Tibial artery (tissue), 4 donors: ENCODE measurements around the gene IQGAP2.

Source experiments
- DNase-seq, 2 donors: peaks; one replicate each; pipeline ENCODE4 v3.0.0-alpha.2; 2019
- H3K27ac ChIP-seq, 2 donors: fragments of 200-600 bp; sonication (generic) in 1 of 2; 1 replicate in 1 of 2; 2 replicates in 1 of 2; pipeline ENCODE4 v1.5.1; 2018 to 2019; ENCODE audit warnings: mild to moderate bottlenecking in 1 of 2
- H3K27me3 ChIP-seq, 2 donors: fragments of 200-600 bp; sonication (generic) in 1 of 2; one replicate each; pipeline versions ENCODE4 v1.5.1 to v1.6.0; 2016 to 2019
- H3K36me3 ChIP-seq, 3 donors: fragments of 200-600 bp; sonication (generic) in 2 of 3; one replicate each; pipeline ENCODE4 v1.5.1; 2016 to 2019; ENCODE audit warnings: mild to moderate bottlenecking in 2 of 3
- H3K4me1 ChIP-seq, 4 donors: fragments of 200-600 bp; sonication (generic) in 2 of 4; 1 replicate in 3 of 4; 2 replicates in 1 of 4; pipeline ENCODE4 v1.5.1; 2016 to 2019
- H3K4me3 ChIP-seq, 2 donors: fragments of 200-600 bp; sonication (generic) in 1 of 2; 1 replicate in 1 of 2; 2 replicates in 1 of 2; pipeline ENCODE4 v1.5.1; 2018 to 2019; ENCODE audit warnings: mild to moderate bottlenecking in 2 of 2
- H3K9me3 ChIP-seq, 3 donors: fragments of 200-600 bp; sonication (generic) in 1 of 3; one replicate each; pipeline ENCODE4 v1.5.1; 2016 to 2019
- CTCF ChIP-seq, 2 experiments: fragments of 200-600 bp in 1 of 2; fragments of 450-650 bp in 1 of 2; IDR thresholded peaks; one replicate each; pipeline ENCODE4 v1.5.1; 2017 to 2019; ENCODE audit warnings: antibody characterized with exemption in 2 of 2, mild to moderate bottlenecking in 1 of 2, moderate library complexity in 1 of 2
- intact Hi-C: fragments of 100-400 bp; cut with DNase I; formaldehyde crosslinking; loops from one replicate; pipeline ENCODE4 v1.15.0; 2023; ENCODE audit warnings: low total_unique reads

Gene IQGAP2

GRCh38 chr5:76499507-76500161 is 96.5 kb downstream of the IQGAP2 start:
- DNase-seq: no peak
- Histone ChIP-seq H3K27me3 (no peaks in the 10 kb centered on the region), H3K9me3 (no peaks in the 10 kb centered on the region), H3K36me3 (no peaks in the 10 kb centered on the region), H3K4me1 (no peaks in the 10 kb centered on the region), H3K4me3 (no peak overlapping the region), H3K27ac (no peak overlapping the region)
- intact Hi-C loops: no loop called here
- no peak for TF ChIP-seq CTCF (IDR thresholded peaks at IDR 0.05)

- TF ChIP-seq CTCF (IDR thresholded peaks at IDR 0.05): no peak
- Histone ChIP-seq H3K27ac (no peak overlapping the region), H3K4me3 (no peak overlapping the region), H3K36me3 (no peaks in the 10 kb centered on the region), H3K27me3 (no peaks in the 10 kb centered on the region), H3K4me1 (no peaks in the 10 kb centered on the region), H3K9me3 (no peaks in the 10 kb centered on the region)
- intact Hi-C loops: no loop called here
- no peak for DNase-seq
Observed at GRCh38 chr5:76500633-76501393, 97.7 kb downstream of the IQGAP2 start.

GRCh38 chr5:76503929-76504328 is 100.8 kb downstream of the IQGAP2 start:
- H3K4me1 ChIP-seq: no peaks in the 10 kb centered on the region
- intact Hi-C loops: no loop called here
- no peaks in the 10 kb centered on the region for H3K9me3 ChIP-seq
- no peak overlapping the region for H3K4me3 ChIP-seq
- H3K27ac ChIP-seq: no peak overlapping the region
- DNase-seq: no peak
- no peaks in the 10 kb centered on the region for H3K27me3 ChIP-seq
- no peaks in the 10 kb centered on the region for H3K36me3 ChIP-seq
- no peak for TF ChIP-seq CTCF (IDR thresholded peaks at IDR 0.05)

- no peak for TF ChIP-seq CTCF (IDR thresholded peaks at IDR 0.05)
- Histone ChIP-seq H3K4me1 (no peaks in the 10 kb centered on the region), H3K9me3 (no peaks in the 10 kb centered on the region), H3K36me3 (no peaks in the 10 kb centered on the region), H3K4me3 (no peak overlapping the region), H3K27ac (no peak overlapping the region), H3K27me3 (no peaks in the 10 kb centered on the region)
- intact Hi-C loops: no loop called here
- no peak for DNase-seq
Observed at GRCh38 chr5:76504901-76505564, 101.9 kb downstream of the IQGAP2 start.

- no peaks in the 10 kb centered on the region for H3K4me1 ChIP-seq
- intact Hi-C loops: no loop called here
- no peak overlapping the region for H3K27ac ChIP-seq
- no peaks in the 10 kb centered on the region for H3K36me3 ChIP-seq
- no peaks in the 10 kb centered on the region for H3K9me3 ChIP-seq
- DNase-seq: no peak
- H3K4me3 ChIP-seq: no peak overlapping the region
- no peaks in the 10 kb centered on the region for H3K27me3 ChIP-seq
- no peak for TF ChIP-seq CTCF (IDR thresholded peaks at IDR 0.05)
Observed at GRCh38 chr5:76513476-76513875, 110.4 kb downstream of the IQGAP2 start.
